Skeletal muscle cell (primary cell): ENCODE measurements around the gene ZNF782.
"Not testable (repeated sequence)": the region's sequence is repeated elsewhere in the genome, so short reads cannot be mapped to it uniquely, and the experiment has no call there.

Source experiments
- DNase-seq: peaks from one replicate; pipeline ENCODE4 v3.0.0-alpha.2; 2010; ENCODE audit warnings: low read depth
- H3K4me3 ChIP-seq: 2 replicates; pipeline ENCODE4 v1.5.1; 2011; ENCODE audit warnings: low read depth, mild to moderate bottlenecking, control low read depth, low read length, moderate library complexity

ZNF782 gene

GRCh38 chr9:96853781-96854650, at the start of gene ZNF782:
Gene ZNF782, minus strand, starts transcription at chr9:96854514. Its CDS starts 2,553 bp downstream, at chr9:96851961.
- peak; percentile 76 for DNase-seq
- peak within 1 kb of the TSS; percentile 73 for H3K4me3 ChIP-seq

- H3K4me3 ChIP-seq, DNase-seq: not testable (repeated sequence)
Measured at GRCh38 chr9:96900010-96900409, 45.7 kb upstream of the ZNF782 start.

GRCh38 chr9:96892131-96892530, 37.8 kb upstream of the ZNF782 start:
- no peak for DNase-seq
- H3K4me3 ChIP-seq = no peak overlapping the region

GRCh38 chr9:96888591-96888990, 34.3 kb upstream of the ZNF782 start:
- no peak for DNase-seq
- H3K4me3 ChIP-seq = no peak overlapping the region

- DNase-seq = no peak
- no peak overlapping the region for H3K4me3 ChIP-seq
Measured at GRCh38 chr9:96885424-96885823, 31.1 kb upstream of the ZNF782 start.

GRCh38 chr9:96884443-96884842, 30.1 kb upstream of the ZNF782 start:
- no peak overlapping the region for H3K4me3 ChIP-seq
- DNase-seq = peak; percentile 34

GRCh38 chr9:96883922-96884321, 29.6 kb upstream of the ZNF782 start:
- no peak overlapping the region for H3K4me3 ChIP-seq
- no peak for DNase-seq

- DNase-seq = no peak
- H3K4me3 ChIP-seq = peak overlapping the region; percentile 46
Measured at GRCh38 chr9:96877269-96877668, 23.0 kb upstream of the ZNF782 start.

- H3K4me3 ChIP-seq = peak overlapping the region; percentile 74
- DNase-seq = peak; percentile 50
Measured at GRCh38 chr9:96875461-96876142, 21.3 kb upstream of the ZNF782 start.

- DNase-seq = peak; percentile 75
- H3K4me3 ChIP-seq = peak overlapping the region; percentile 74
Measured at GRCh38 chr9:96874947-96875460, 20.7 kb upstream of the ZNF782 start.

GRCh38 chr9:96874201-96874785, 20.0 kb upstream of the ZNF782 start:
- DNase-seq = no peak
- no peak overlapping the region for H3K4me3 ChIP-seq

GRCh38 chr9:96871176-96871575, 16.9 kb upstream of the ZNF782 start:
- H3K4me3 ChIP-seq = no peak overlapping the region
- no peak for DNase-seq

- H3K4me3 ChIP-seq = no peak overlapping the region
- DNase-seq = no peak
Measured at GRCh38 chr9:96868709-96869108, 14.4 kb upstream of the ZNF782 start.

- H3K4me3 ChIP-seq = no peak overlapping the region
- DNase-seq = no peak
Measured at GRCh38 chr9:96867079-96867804, 12.9 kb upstream of the ZNF782 start.

GRCh38 chr9:96865240-96865639, 10.9 kb upstream of the ZNF782 start:
- not testable (repeated sequence) for DNase-seq

GRCh38 chr9:96859461-96860198, 5.3 kb upstream of the ZNF782 start:
- H3K4me3 ChIP-seq = no peak overlapping the region
- peak; percentile 62 for DNase-seq

More at GRCh38 chr9:96865240-96865639, 10.9 kb upstream of the ZNF782 start:
- not testable (repeated sequence) for H3K4me3 ChIP-seq

- H3K4me3 ChIP-seq = no peak overlapping the region
- DNase-seq = no peak
Measured at GRCh38 chr9:96858670-96859069, 4.4 kb upstream of the ZNF782 start.

- no peak for DNase-seq
Measured at GRCh38 chr9:96858018-96858573, 3.8 kb upstream of the ZNF782 start.

More at GRCh38 chr9:96858018-96858573, 3.8 kb upstream of the ZNF782 start:
- H3K4me3 ChIP-seq = no peak overlapping the region
